Stimulated activated CD4-positive, alpha-beta T cell treated with anti-CD3 and anti-CD28 coated beads, Interleukin-1b, Interleukin-23, amount 100 ng/mL, for 24 hours (primary cell): Measurements from ENCODE around the gene CACNG8.

ENCODE experiments used
- DNase-seq, 4 experiments: peaks; one replicate each; pipeline ENCODE4 v3.0.0-alpha.2; 2020; ENCODE audit warnings: low read depth in 4 of 4, low spot score in 1 of 4

CACNG8 gene

GRCh38 chr19:53992211-53992610 is 29.5 kb downstream of the CACNG8 start:
- DNase-seq, result no peak

- DNase-seq, result no peak
Observed at GRCh38 chr19:53992815-53993214, 30.1 kb downstream of the CACNG8 start.

- no peak for DNase-seq
Observed at GRCh38 chr19:53993448-53993847, 30.7 kb downstream of the CACNG8 start.

GRCh38 chr19:53994811-53995210 is 32.1 kb downstream of the CACNG8 start:
- no peak for DNase-seq

- no peak for DNase-seq
Observed at GRCh38 chr19:53998223-53998622, 35.5 kb downstream of the CACNG8 start.

- no peak for DNase-seq
Observed at GRCh38 chr19:53999694-54000093, 37.0 kb downstream of the CACNG8 start.

GRCh38 chr19:54001496-54001895 is 38.8 kb downstream of the CACNG8 start:
- DNase-seq, result no peak

GRCh38 chr19:54002495-54003315 is 40.0 kb downstream of the CACNG8 start:
- DNase-seq, result no peak

- DNase-seq, result no peak
Observed at GRCh38 chr19:54009440-54009839, 46.7 kb downstream of the CACNG8 start.

- no peak for DNase-seq
Observed at GRCh38 chr19:54010474-54010873, 47.7 kb downstream of the CACNG8 start.

- DNase-seq, result no peak
Observed at GRCh38 chr19:54011507-54012211, 48.9 kb downstream of the CACNG8 start.

GRCh38 chr19:54013866-54014265 is 51.1 kb downstream of the CACNG8 start:
- DNase-seq, result no peak

- DNase-seq, result no peak
Observed at GRCh38 chr19:54014920-54015560, 52.3 kb downstream of the CACNG8 start.

GRCh38 chr19:54017261-54017660 is 54.5 kb downstream of the CACNG8 start:
- DNase-seq, result no peak

- no peak for DNase-seq
Observed at GRCh38 chr19:54021363-54021762, 58.6 kb downstream of the CACNG8 start.

- no peak for DNase-seq
Observed at GRCh38 chr19:54021932-54022331, 59.2 kb downstream of the CACNG8 start.

GRCh38 chr19:54023191-54023590 is 60.5 kb downstream of the CACNG8 start:
- no peak for DNase-seq

- DNase-seq, result no peak
Observed at GRCh38 chr19:54024660-54025059, 61.9 kb downstream of the CACNG8 start.

GRCh38 chr19:54026656-54027055 is 63.9 kb downstream of the CACNG8 start:
- no peak for DNase-seq

- DNase-seq, result no peak
Observed at GRCh38 chr19:54029301-54029700, 66.6 kb downstream of the CACNG8 start.

- peak; percentile 25 to 39 (median 27) for DNase-seq
Observed at GRCh38 chr19:54029930-54030490, 67.3 kb downstream of the CACNG8 start.
